Hepatocyte (in vitro differentiated cells): ENCODE data around the gene NOP14.

Experiments
- CTCF ChIP-seq: fragments of 200-600 bp; sonication (generic); IDR thresholded peaks from 2 replicates; pipeline ENCODE4 v1.5.1; 2016; ENCODE audit warnings: antibody characterized with exemption, mild to moderate bottlenecking; ENCODE audit not compliant: poor library complexity
- EZH2 ChIP-seq: fragments of 200-600 bp; sonication (generic); IDR thresholded peaks from 2 replicates; pipeline ENCODE4 v1.6.1; 2016; ENCODE audit warnings: antibody characterized with exemption, mild to moderate bottlenecking, borderline replicate concordance
- EZH2phosphoT487 ChIP-seq: fragments of 200-600 bp; sonication (generic); IDR thresholded peaks from one replicate; pipeline ENCODE4 v1.6.1; 2018; ENCODE audit warnings: antibody characterized with exemption, mild to moderate bottlenecking, low read depth, moderate library complexity; ENCODE audit not compliant: unreplicated experiment, severe bottlenecking

DNA sequence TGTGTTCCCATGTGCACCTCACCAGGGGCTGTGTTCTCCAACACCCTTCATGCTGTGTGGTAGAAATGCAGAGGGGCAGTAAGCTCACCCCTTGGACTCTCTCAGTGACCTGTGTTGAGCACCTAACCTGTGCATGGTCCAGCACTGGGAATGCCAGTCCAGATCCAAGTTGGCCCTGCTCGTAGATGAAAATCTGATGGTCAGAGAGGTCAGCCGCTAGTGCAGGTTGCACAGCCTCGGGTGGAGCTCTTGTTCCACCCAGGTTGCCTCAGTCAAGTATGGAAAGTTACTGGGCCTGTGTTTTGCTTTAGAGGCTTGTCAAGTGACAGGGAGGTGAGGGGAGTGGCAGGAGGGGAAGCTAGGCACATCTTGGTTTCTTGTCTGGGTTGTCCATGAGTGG is 51.3 kb downstream of the NOP14 start:
- no peak for TF ChIP-seq CTCF
- TF ChIP-seq EZH2phosphoT487: no peak
- no peak for TF ChIP-seq EZH2
